K562 (cell line): Measurements from ENCODE around the gene CYP2J2. TPM values are rescaled to one million over a fixed set of nuclear protein-coding genes. Genes with fewer than 3 reads are reported as not detected.

Experiments
- ATAC-seq: fragments of 200-7000 bp; cut with Tn5 transposase; 3 replicates; pipeline ENCODE4 v1.9.1; 2020; ENCODE audit warnings: moderate library complexity
- BruUV-seq: library from RNA; stranded (reverse); fragments of 400-500 nt; replicated peaks from 2 replicates; lab custom pipeline; 2021; lab: Mats Ljungman, UMichigan
- CTCF ChIA-PET: fragments of 300-600 bp; formaldehyde crosslinking; extraction: SDS; loops from one replicate; lab custom pipeline; 2021; ENCODE audit warnings: low intra/inter-chr PET ratio; lab: Yijun Ruan, JAX
- POLR2A ChIA-PET: fragments of 300-600, 350-650 bp; sonication (Branson Sonifier 250); formaldehyde crosslinking; extraction: SDS; loops from one replicate; lab custom pipeline; 2021; ENCODE audit warnings: antibody characterized with exemption, inconsistent platforms; lab: Yijun Ruan, JAX
- DNase-seq, 4 experiments: peaks; one replicate each; pipeline versions ENCODE4 v3.0.0 to v3.0.0-alpha.2; 2011 to 2018; ENCODE audit warnings: low spot score in 3 of 4, mixed read lengths in 3 of 4; ENCODE audit errors: extremely low read depth in 1 of 4
- FAIRE-seq: peaks from 2 replicates; lab custom pipeline; 2011; peaks lifted over from hg19 to GRCh38; lab: Jason Lieb, UNC
- H2AFZ ChIP-seq: 2 replicates; pipeline ENCODE4 v1.6.0; 2011; ENCODE audit warnings: low read depth, low read length, control low read depth, inconsistent platforms
- H3K27ac ChIP-seq: fragments of 200-600 bp; 3 replicates; pipeline ENCODE4 v1.8.0; 2011; ENCODE audit warnings: low read depth, mild to moderate bottlenecking, control low read depth, inconsistent platforms, low read length, moderate library complexity, mixed read lengths; ENCODE audit errors: extremely low read depth
- H3K27me3 ChIP-seq, 2 experiments: fragments of 300-600 bp in 1 of 2; 2 replicates in 1 of 2; 3 replicates in 1 of 2; pipeline versions ENCODE4 v1.6.0 to v1.8.0; 2011; ENCODE audit warnings: inconsistent platforms in 2 of 2, low read length in 2 of 2, mild to moderate bottlenecking in 1 of 2, mixed read lengths in 1 of 2, moderate library complexity in 1 of 2; ENCODE audit not compliant: control insufficient read depth in 2 of 2, insufficient read depth in 2 of 2
- H3K36me3 ChIP-seq: fragments of 300-600 bp; 3 replicates; pipeline ENCODE4 v1.8.0; 2011; ENCODE audit warnings: mild to moderate bottlenecking, low read length, inconsistent platforms; ENCODE audit not compliant: control insufficient read depth, insufficient read depth
- H3K4me1 ChIP-seq, 2 experiments: fragments of 200-600 bp in 1 of 2; replicated peaks in 1 of 2; 2 replicates in 1 of 2; 3 replicates in 1 of 2; pipeline versions ENCODE4 v1.5.1 to v1.8.0; 2011; ENCODE audit warnings: inconsistent platforms in 2 of 2, low read length in 2 of 2, mild to moderate bottlenecking in 1 of 2, mixed read lengths in 1 of 2, moderate library complexity in 1 of 2; ENCODE audit not compliant: control insufficient read depth in 2 of 2, insufficient read depth in 2 of 2
- H3K4me2 ChIP-seq: 2 replicates; pipeline ENCODE4 v1.6.1; 2011; ENCODE audit warnings: low read length, control low read depth, inconsistent platforms, mixed read lengths; ENCODE audit not compliant: insufficient read depth
- H3K4me3 ChIP-seq: fragments of 200-600 bp; sonication (generic), shearing (Covaris generic); 2 replicates; pipeline ENCODE4 v1.5.1; 2016; ENCODE audit warnings: control low read depth, inconsistent platforms
- H3K79me2 ChIP-seq: fragments of 200-600 bp; 3 replicates; pipeline ENCODE4 v1.8.0; 2011; ENCODE audit warnings: low read length, inconsistent platforms; ENCODE audit not compliant: control insufficient read depth, insufficient read depth
- H3K9ac ChIP-seq, 2 experiments: 2 replicates each; pipeline versions ENCODE4 v1.6.0 to v1.6.1; 2011; ENCODE audit warnings: low read depth in 2 of 2, low read length in 2 of 2, control low read depth in 1 of 2, inconsistent platforms in 1 of 2, mild to moderate bottlenecking in 1 of 2, mixed read lengths in 1 of 2; ENCODE audit not compliant: insufficient read depth in 1 of 2
- H3K9me1 ChIP-seq: one replicate; pipeline ENCODE4 v1.6.0; 2011; ENCODE audit warnings: inconsistent platforms, mild to moderate bottlenecking, low read length, moderate library complexity; ENCODE audit not compliant: control insufficient read depth, insufficient read depth
- H3K9me3 ChIP-seq: replicated peaks from 2 replicates; pipeline ENCODE4 v1.5.1; 2011; ENCODE audit warnings: low read depth, low read length, inconsistent platforms; ENCODE audit not compliant: control insufficient read depth, insufficient read depth
- H4K20me1 ChIP-seq: replicated peaks from 2 replicates; pipeline ENCODE4 v1.6.1; 2011; ENCODE audit warnings: low read length, inconsistent platforms, mixed read lengths; ENCODE audit not compliant: control insufficient read depth, insufficient read depth
- C11orf30 ChIP-seq: fragments of 450-650 bp; IDR thresholded peaks from 2 replicates; pipeline ENCODE4 v1.6.1; 2016; ENCODE audit warnings: low read depth, mild to moderate bottlenecking
- CC2D1A ChIP-seq: fragments of 450-650 bp; IDR thresholded peaks from 2 replicates; pipeline ENCODE4 v1.6.1; 2017; ENCODE audit warnings: mild to moderate bottlenecking
- CEBPB ChIP-seq: fragments of 450-650 bp; IDR thresholded peaks from 2 replicates; pipeline ENCODE4 v1.6.1; 2016; ENCODE audit warnings: missing genetic modification characterization, missing compliant biosample characterization
- CUX1 ChIP-seq: fragments of 200-800 bp; sonication (Bioruptor generic); IDR thresholded peaks from 2 replicates; pipeline ENCODE4 v1.6.1; 2016; ENCODE audit warnings: missing genetic modification characterization, missing compliant biosample characterization
- E2F4 ChIP-seq: sonication (generic); formaldehyde crosslinking; IDR thresholded peaks from 2 replicates; pipeline ENCODE4 v1.8.0; 2022; ENCODE audit warnings: mild to moderate bottlenecking, low read depth, missing genetic modification reagents
- FOSL1 ChIP-seq: fragments of 200-800 bp; sonication (Bioruptor generic); conservative IDR thresholded peaks from 2 replicates; pipeline ENCODE4 v1.6.1; 2016; ENCODE audit warnings: missing genetic modification characterization, missing compliant biosample characterization
- HCFC1 ChIP-seq: IDR thresholded peaks from 2 replicates; pipeline ENCODE4 v1.6.1; 2012; ENCODE audit warnings: low read depth, low read length, improper control_type of control experiment
- KAT7 ChIP-seq: sonication (generic); formaldehyde crosslinking; IDR thresholded peaks from 2 replicates; pipeline ENCODE4 v1.8.0; 2022; ENCODE audit warnings: missing genetic modification reagents, mild to moderate bottlenecking, borderline replicate concordance
- KDM2B ChIP-seq: fragments of 250-450 bp; sonication (Bioruptor Pico); IDR thresholded peaks from 2 replicates; pipeline ENCODE4 v1.8.0; 2021; ENCODE audit warnings: mild to moderate bottlenecking, moderate library complexity
- MCM2 ChIP-seq: fragments of 450-650 bp; IDR thresholded peaks from 2 replicates; pipeline ENCODE4 v1.6.1; 2017; ENCODE audit warnings: low read depth, mild to moderate bottlenecking
- ZNF3 ChIP-seq: fragments of 250-450 bp; sonication (Bioruptor Pico); IDR thresholded peaks from 2 replicates; pipeline ENCODE4 v1.5.0; 2021; ENCODE audit warnings: mild to moderate bottlenecking, moderate library complexity
- ZNF695 ChIP-seq: fragments of 450-650 bp; formaldehyde crosslinking; IDR thresholded peaks from 2 replicates; pipeline ENCODE4 v1.4.0; 2020; ENCODE audit warnings: mild to moderate bottlenecking, moderate library complexity
- ZNF77 ChIP-seq: fragments of 250-450 bp; sonication (Bioruptor Pico); IDR thresholded peaks from 2 replicates; pipeline ENCODE4 v1.5.0; 2020
- in situ Hi-C: fragments of 300-500 bp; cut with MboI; formaldehyde crosslinking; loops from 4 replicates; pipeline ENCODE4 v1.15.0; 2018; ENCODE audit warnings: inconsistent platforms, mixed read lengths
- intact Hi-C: fragments of 100-400 bp; cut with micrococcal nuclease; formaldehyde crosslinking; loops from 2 replicates; pipeline ENCODE4 v1.14.2; 2022
- polyA plus RNA-seq, 8 experiments: library from polyadenylated mRNA; depleted of rRNA in 4 of 8; stranded (reverse) in 5 of 8; unstranded in 3 of 8; fragments of >200 nt; fragmentation: Nextera tagmentation in 2 of 8; fragmentation: Illumina TruSeq in 1 of 8; extraction: Ambion mirVana in 2 of 8; extraction: Trizol in 1 of 8; gene quantifications; 2 replicates each; pipeline versions ENCODE4 v1.2.1 to v1.2.3, GENCODE V29; 2011 to 2014; ENCODE audit warnings: inconsistent platforms in 1 of 8, missing spikeins in 1 of 8
- total RNA-seq, 7 experiments: library from RNA; depleted of rRNA in 6 of 7; stranded (reverse); fragments of >200 nt in 6 of 7; fragmentation: Illumina TruSeq in 2 of 7; extraction: Trizol in 2 of 7; gene quantifications; 2 replicates each; pipeline versions ENCODE4 v1.2.1 to v1.2.3, GENCODE V29; 2011 to 2021; ENCODE audit warnings: low replicate concordance in 1 of 7
- TF ChIP-seq, protein P1 (sequence below): fragments of 250-450 bp; sonication (Bioruptor Pico); IDR thresholded peaks from 2 replicates; pipeline ENCODE4 v1.5.0; 2021; ENCODE audit warnings: mild to moderate bottlenecking, moderate library complexity

CYP2J2 gene
- total and polyA plus RNA-seq, 9 of the 15 experiments (the other 6 are each of a cell fraction or from before 2014, with no cell fraction given): not detected

- FAIRE-seq (no peak), DNase-seq (no peak)
- CTCF ChIA-PET: no interaction called here
- TF ChIP-seq CC2D1A (no peak), KDM2B (CRISPR knock-in tag) (no peak), CUX1 (no peak), ZNF695 (CRISPR knock-in tag) (no peak), HCFC1 (no peak), CEBPB (tag) (no peak), ZNF3 (CRISPR knock-in tag) (no peak), KAT7 (CRISPR knock-in tag) (no peak), C11orf30 (no peak), ZNF77 (no peak), FOSL1 (tag) (no peak), MCM2 (no peak), E2F4 (CRISPR knock-in tag) (no peak)
- TF ChIP-seq, protein P1, sequence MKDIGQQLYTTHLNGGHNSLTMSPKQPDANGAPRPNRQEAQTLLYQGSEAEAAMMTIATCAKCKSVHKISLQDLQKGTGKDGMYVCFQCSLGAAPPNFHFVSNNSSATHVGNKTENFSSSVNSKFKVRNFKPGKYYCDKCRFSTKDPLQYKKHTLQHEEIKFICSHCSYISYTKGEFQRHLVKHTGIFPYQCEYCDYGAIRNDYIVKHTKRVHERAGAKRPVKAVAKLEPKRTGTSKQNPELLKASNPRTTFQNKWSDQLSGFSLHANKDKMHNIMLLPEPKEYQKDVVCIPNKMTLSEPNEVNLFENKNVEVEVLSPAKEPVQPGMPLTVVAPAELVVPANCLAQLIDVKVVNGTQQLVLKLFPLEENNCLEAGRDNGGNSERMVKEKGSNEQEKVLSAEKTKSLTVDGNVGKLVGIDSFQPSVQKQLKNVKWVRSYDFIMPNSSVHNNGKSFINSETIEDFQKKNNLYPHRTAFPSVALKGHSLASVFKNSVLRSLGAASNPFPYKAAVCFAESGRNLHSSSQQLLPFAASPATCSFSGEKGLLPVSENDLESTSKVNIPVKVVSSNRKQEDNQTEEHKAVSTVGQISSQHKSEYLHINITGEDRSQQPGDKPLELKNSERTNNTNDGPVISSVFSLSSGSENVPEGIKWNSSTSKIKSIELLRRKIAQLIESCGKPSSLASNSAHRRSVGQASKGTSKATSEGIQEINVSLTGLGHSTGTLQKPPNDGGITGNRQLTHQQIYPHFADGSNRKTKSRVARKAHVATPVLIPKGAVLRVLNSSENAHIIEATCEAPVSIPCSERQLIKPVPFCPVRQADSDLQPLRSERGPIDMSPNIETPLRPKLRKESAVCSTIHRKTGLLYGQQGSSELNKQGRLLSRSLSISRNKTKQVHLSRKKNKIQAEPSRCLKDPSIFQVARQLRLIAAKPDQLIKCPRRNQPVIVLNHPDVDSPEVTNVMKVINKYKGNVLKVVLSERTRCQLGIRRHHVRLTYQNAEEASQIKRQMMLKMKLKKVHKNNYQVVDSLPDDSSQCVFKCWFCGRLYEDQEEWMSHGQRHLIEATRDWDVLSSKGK (CRISPR knock-in tag): no peak
- TF ChIP-seq, all 486 proteins: peak for 0
- Histone ChIP-seq H3K4me2 (no peak overlapping the region), H4K20me1 (no peaks in the 10 kb centered on the region), H3K4me1 (no peaks in the 10 kb centered on the region), H3K9me1 (no peaks in the 10 kb centered on the region), H3K79me2 (no peaks in the 10 kb centered on the region), H3K4me3 (no peak overlapping the region), H3K9ac (no peak overlapping the region), H3K27me3 (no peaks in the 10 kb centered on the region), H3K9me3 (no peaks in the 10 kb centered on the region), H3K36me3 (no peaks in the 10 kb centered on the region), H3K27ac (no peak overlapping the region), H2AFZ (no peak overlapping the region)
- POLR2A ChIA-PET: interaction anchor here (0.5 kb wide), 1 partner anchor 806 kb away, joined by 3 read pairs; no protein-coding TSS in a partner anchor
- BruUV-seq: no TSS peak
- intact Hi-C loops: loop anchor here (5.0 kb wide), 1 partner anchor 167 kb away; no protein-coding TSS in a partner anchor
- in situ Hi-C loops: loop anchor here (25.0 kb wide), 1 partner anchor 1212 kb away; no protein-coding TSS in a partner anchor
- ATAC-seq: no peak
Observed at GRCh38 chr1:59949648-59950047, 23.1 kb upstream of the CYP2J2 start.
